WTC11 (cell line): ENCODE data around the gene ERCC6. TPM values are rescaled to one million over a fixed set of nuclear protein-coding genes. Genes with fewer than 3 reads are reported as not detected.

ENCODE experiments used
- ATAC-seq: fragments of 200-7000 bp; cut with Tn5 transposase; 2 replicates; pipeline ENCODE4 v1.10.0; 2021; ENCODE audit warnings: mild to moderate bottlenecking, moderate library complexity
- CTCF ChIA-PET: fragments of 300-600 bp; sonication (Branson Sonifier 250); formaldehyde crosslinking; loops from one replicate; lab custom pipeline; 2021; ENCODE audit warnings: antibody characterized with exemption; lab: Charles Lee
- POLR2A ChIA-PET: fragments of 350-600 bp; sonication (Branson Sonifier 250); formaldehyde crosslinking; loops from one replicate; lab custom pipeline; 2021; ENCODE audit warnings: antibody characterized with exemption; lab: Charles Lee
- DNase-seq: peaks from one replicate; pipeline ENCODE4 v3.0.0; 2021; ENCODE audit warnings: low spot score
- H3K27ac Mint-ChIP-seq: 2 replicates; pipeline ENCODE4 v1.8.0; 2021; ENCODE audit warnings: mixed read lengths
- H3K27me3 Mint-ChIP-seq: 2 replicates; pipeline ENCODE4 v1.8.0; 2021; ENCODE audit warnings: low read depth, mild to moderate bottlenecking, moderate library complexity, mixed read lengths
- H3K36me3 Mint-ChIP-seq: 2 replicates; pipeline ENCODE4 v1.8.0; 2021; ENCODE audit warnings: mixed read lengths
- H3K4me1 Mint-ChIP-seq: 2 replicates; pipeline ENCODE4 v1.8.0; 2022; ENCODE audit warnings: mixed read lengths
- H3K4me3 Mint-ChIP-seq: 2 replicates; pipeline ENCODE4 v1.8.0; 2021; ENCODE audit warnings: mild to moderate bottlenecking, moderate library complexity, mixed read lengths
- H3K9me3 Mint-ChIP-seq: 2 replicates; pipeline ENCODE4 v1.8.0; 2021; ENCODE audit warnings: mixed read lengths
- ATF1 ChIP-seq: sonication (generic); formaldehyde crosslinking; IDR thresholded peaks from 2 replicates; pipeline ENCODE4 v1.8.1; 2023; ENCODE audit warnings: mild to moderate bottlenecking, moderate library complexity, missing genetic modification reagents
- ELF4 ChIP-seq: sonication (generic); formaldehyde crosslinking; IDR thresholded peaks from 2 replicates; pipeline ENCODE4 v1.8.1; 2022; ENCODE audit warnings: low read depth, mild to moderate bottlenecking, moderate library complexity, missing genetic modification reagents
- EMX1 ChIP-seq: fragments of 250-450 bp; sonication (Bioruptor Pico); IDR thresholded peaks from 2 replicates; pipeline ENCODE4 v1.8.0; 2021; ENCODE audit warnings: mild to moderate bottlenecking
- FOXP1 ChIP-seq: sonication (generic); formaldehyde crosslinking; IDR thresholded peaks from 2 replicates; pipeline ENCODE4 v1.8.0; 2022; ENCODE audit warnings: missing genetic modification reagents, mild to moderate bottlenecking, moderate library complexity, borderline replicate concordance
- GRHL2 ChIP-seq: fragments of 250-450 bp; sonication (Bioruptor Pico); IDR thresholded peaks from 2 replicates; pipeline ENCODE4 v1.8.0; 2022; ENCODE audit warnings: mild to moderate bottlenecking, moderate library complexity; ENCODE audit not compliant: insufficient replicate concordance, severe bottlenecking
- IRF2 ChIP-seq: sonication (generic); formaldehyde crosslinking; IDR thresholded peaks from 2 replicates; pipeline ENCODE4 v1.8.0; 2022; ENCODE audit warnings: low read depth, missing genetic modification reagents, borderline replicate concordance
- NR3C1 ChIP-seq: sonication (generic); formaldehyde crosslinking; conservative IDR thresholded peaks from 2 replicates; pipeline ENCODE4 v1.8.1; 2023; ENCODE audit warnings: low read depth, mild to moderate bottlenecking, missing genetic modification reagents
- SOX15 ChIP-seq: fragments of 250-450 bp; sonication (Bioruptor Pico); IDR thresholded peaks from 2 replicates; pipeline ENCODE4 v1.9.0; 2021; ENCODE audit warnings: mild to moderate bottlenecking
- SP1 ChIP-seq: sonication (generic); formaldehyde crosslinking; conservative IDR thresholded peaks from 2 replicates; pipeline ENCODE4 v1.8.1; 2022; ENCODE audit warnings: missing genetic modification reagents
- ZBTB21 ChIP-seq: sonication (generic); formaldehyde crosslinking; IDR thresholded peaks from 2 replicates; pipeline ENCODE4 v1.8.1; 2023; ENCODE audit warnings: mild to moderate bottlenecking, missing genetic modification reagents, borderline replicate concordance
- ZNF232 ChIP-seq: sonication (generic); formaldehyde crosslinking; IDR thresholded peaks from 2 replicates; pipeline ENCODE4 v1.8.0; 2022; ENCODE audit warnings: mild to moderate bottlenecking, missing genetic modification reagents
- ZNF317 ChIP-seq: sonication (generic); formaldehyde crosslinking; IDR thresholded peaks from 2 replicates; pipeline ENCODE4 v1.8.1; 2023; ENCODE audit warnings: low read depth, mild to moderate bottlenecking, moderate library complexity, missing genetic modification reagents, borderline replicate concordance
- total RNA-seq: library from RNA; stranded (reverse); gene quantifications from 3 replicates; pipeline ENCODE4 v1.2.3, GENCODE V29; 2021
- TF ChIP-seq, protein P1 (sequence below): sonication (generic); formaldehyde crosslinking; IDR thresholded peaks from 2 replicates; pipeline ENCODE4 v1.8.1; 2022; ENCODE audit warnings: mild to moderate bottlenecking, moderate library complexity, missing genetic modification reagents
- TF ChIP-seq, protein P2 (sequence below): fragments of 200-600 bp; IDR thresholded peaks from 2 replicates; pipeline ENCODE4 v1.8.0; 2022; ENCODE audit warnings: antibody characterized with exemption
- TF ChIP-seq, protein P3 (sequence below): sonication (generic); formaldehyde crosslinking; IDR thresholded peaks from 2 replicates; pipeline ENCODE4 v1.8.0; 2022; ENCODE audit warnings: mild to moderate bottlenecking, missing genetic modification reagents
- TF ChIP-seq, protein P4 (sequence below): sonication (generic); formaldehyde crosslinking; IDR thresholded peaks from 2 replicates; pipeline ENCODE4 v1.8.0; 2023; ENCODE audit warnings: mild to moderate bottlenecking, missing genetic modification reagents
- TF ChIP-seq, protein P5 (sequence below): sonication (generic); formaldehyde crosslinking; IDR thresholded peaks from 2 replicates; pipeline ENCODE4 v1.8.0; 2022; ENCODE audit warnings: mild to moderate bottlenecking, missing genetic modification reagents
- TF ChIP-seq, protein P6 (sequence below): sonication (generic); formaldehyde crosslinking; conservative IDR thresholded peaks from 2 replicates; pipeline ENCODE4 v1.8.1; 2022; ENCODE audit warnings: mild to moderate bottlenecking, missing genetic modification reagents
- TF ChIP-seq, protein P7 (sequence below): sonication (generic); formaldehyde crosslinking; IDR thresholded peaks from 2 replicates; pipeline ENCODE4 v1.8.0; 2022; ENCODE audit warnings: missing genetic modification reagents
- TF ChIP-seq, protein P8 (sequence below): sonication (generic); formaldehyde crosslinking; IDR thresholded peaks from 2 replicates; pipeline ENCODE4 v1.8.1; 2022; ENCODE audit warnings: missing genetic modification reagents, borderline replicate concordance
- TF ChIP-seq, protein P9 (sequence below): sonication (generic); formaldehyde crosslinking; IDR thresholded peaks from 2 replicates; pipeline ENCODE4 v1.8.1; 2022; ENCODE audit warnings: low read depth, missing genetic modification reagents, borderline replicate concordance

Gene ERCC6
- total RNA-seq, 1 experiment from 2014 or later = 10.9 TPM

DNA sequence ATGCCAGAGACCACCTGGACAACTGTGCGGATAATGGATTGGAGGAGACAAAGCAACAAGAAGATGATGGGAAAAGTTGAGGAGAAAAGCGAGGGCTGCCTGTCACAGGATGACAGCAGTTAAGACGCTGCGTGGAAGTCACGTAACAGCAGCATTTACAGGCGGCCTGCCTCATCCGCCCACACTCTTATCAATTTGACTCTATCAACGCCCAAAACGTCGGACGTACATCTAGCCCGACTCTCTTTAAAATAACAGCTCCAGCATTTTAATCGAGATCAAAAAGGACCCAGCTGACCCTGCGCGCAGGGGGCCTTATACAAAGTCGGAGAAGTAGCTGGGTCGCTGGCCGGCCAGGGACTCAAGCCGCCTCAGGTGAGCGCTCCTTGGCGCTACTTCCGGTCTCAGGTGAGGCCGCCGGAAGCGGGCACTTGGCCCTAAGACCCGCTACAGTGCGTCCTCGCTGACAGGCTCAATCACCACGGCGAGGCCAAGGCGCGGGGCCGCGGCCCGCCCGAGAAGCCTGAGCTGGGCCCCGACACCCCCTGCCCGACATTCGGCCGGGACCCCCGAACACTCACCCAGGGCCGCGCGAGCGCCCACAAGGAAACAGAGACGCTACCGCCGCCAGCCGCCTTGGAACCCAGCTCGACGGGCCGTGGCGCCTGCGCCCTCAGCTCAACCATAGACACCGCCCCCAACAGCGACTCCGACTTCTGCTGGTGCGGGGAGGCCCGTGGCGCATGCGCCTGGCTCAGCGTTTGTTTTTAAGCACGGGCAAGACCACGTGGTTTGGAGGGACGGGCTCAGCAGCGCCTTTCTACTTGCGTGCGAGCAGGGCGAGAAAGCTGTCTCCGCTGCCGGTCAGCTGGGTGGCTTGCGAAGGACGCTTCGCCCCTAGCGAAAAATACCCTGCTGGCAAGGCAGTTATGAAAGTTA lies at the start of gene ERCC6 (continued):
- TF ChIP-seq, protein P1, sequence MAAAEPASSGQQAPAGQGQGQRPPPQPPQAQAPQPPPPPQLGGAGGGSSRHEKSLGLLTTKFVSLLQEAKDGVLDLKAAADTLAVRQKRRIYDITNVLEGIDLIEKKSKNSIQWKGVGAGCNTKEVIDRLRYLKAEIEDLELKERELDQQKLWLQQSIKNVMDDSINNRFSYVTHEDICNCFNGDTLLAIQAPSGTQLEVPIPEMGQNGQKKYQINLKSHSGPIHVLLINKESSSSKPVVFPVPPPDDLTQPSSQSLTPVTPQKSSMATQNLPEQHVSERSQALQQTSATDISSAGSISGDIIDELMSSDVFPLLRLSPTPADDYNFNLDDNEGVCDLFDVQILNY (CRISPR knock-in tag) = 0 out of 2 replicates have a peak, but pooled peaks have one; percentile 45
- TF ChIP-seq GRHL2 (CRISPR knock-in tag) = no peak
- TF ChIP-seq EMX1 (CRISPR knock-in tag) = no peak
- no peak for TF ChIP-seq ELF4
- TF ChIP-seq, protein P2, sequence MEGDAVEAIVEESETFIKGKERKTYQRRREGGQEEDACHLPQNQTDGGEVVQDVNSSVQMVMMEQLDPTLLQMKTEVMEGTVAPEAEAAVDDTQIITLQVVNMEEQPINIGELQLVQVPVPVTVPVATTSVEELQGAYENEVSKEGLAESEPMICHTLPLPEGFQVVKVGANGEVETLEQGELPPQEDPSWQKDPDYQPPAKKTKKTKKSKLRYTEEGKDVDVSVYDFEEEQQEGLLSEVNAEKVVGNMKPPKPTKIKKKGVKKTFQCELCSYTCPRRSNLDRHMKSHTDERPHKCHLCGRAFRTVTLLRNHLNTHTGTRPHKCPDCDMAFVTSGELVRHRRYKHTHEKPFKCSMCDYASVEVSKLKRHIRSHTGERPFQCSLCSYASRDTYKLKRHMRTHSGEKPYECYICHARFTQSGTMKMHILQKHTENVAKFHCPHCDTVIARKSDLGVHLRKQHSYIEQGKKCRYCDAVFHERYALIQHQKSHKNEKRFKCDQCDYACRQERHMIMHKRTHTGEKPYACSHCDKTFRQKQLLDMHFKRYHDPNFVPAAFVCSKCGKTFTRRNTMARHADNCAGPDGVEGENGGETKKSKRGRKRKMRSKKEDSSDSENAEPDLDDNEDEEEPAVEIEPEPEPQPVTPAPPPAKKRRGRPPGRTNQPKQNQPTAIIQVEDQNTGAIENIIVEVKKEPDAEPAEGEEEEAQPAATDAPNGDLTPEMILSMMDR = no peak
- peak; percentile 87 for TF ChIP-seq FOXP1 (CRISPR knock-in tag)
- TF ChIP-seq, protein P3, sequence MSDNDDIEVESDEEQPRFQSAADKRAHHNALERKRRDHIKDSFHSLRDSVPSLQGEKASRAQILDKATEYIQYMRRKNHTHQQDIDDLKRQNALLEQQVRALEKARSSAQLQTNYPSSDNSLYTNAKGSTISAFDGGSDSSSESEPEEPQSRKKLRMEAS (CRISPR knock-in tag) = peak; percentile 98
- TF ChIP-seq ATF1 (CRISPR knock-in tag) = no peak
- TF ChIP-seq ZBTB21 (CRISPR knock-in tag) = no peak
- TF ChIP-seq, protein P4, sequence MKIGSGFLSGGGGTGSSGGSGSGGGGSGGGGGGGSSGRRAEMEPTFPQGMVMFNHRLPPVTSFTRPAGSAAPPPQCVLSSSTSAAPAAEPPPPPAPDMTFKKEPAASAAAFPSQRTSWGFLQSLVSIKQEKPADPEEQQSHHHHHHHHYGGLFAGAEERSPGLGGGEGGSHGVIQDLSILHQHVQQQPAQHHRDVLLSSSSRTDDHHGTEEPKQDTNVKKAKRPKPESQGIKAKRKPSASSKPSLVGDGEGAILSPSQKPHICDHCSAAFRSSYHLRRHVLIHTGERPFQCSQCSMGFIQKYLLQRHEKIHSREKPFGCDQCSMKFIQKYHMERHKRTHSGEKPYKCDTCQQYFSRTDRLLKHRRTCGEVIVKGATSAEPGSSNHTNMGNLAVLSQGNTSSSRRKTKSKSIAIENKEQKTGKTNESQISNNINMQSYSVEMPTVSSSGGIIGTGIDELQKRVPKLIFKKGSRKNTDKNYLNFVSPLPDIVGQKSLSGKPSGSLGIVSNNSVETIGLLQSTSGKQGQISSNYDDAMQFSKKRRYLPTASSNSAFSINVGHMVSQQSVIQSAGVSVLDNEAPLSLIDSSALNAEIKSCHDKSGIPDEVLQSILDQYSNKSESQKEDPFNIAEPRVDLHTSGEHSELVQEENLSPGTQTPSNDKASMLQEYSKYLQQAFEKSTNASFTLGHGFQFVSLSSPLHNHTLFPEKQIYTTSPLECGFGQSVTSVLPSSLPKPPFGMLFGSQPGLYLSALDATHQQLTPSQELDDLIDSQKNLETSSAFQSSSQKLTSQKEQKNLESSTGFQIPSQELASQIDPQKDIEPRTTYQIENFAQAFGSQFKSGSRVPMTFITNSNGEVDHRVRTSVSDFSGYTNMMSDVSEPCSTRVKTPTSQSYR (CRISPR knock-in tag) = no peak
- TF ChIP-seq, protein P5, sequence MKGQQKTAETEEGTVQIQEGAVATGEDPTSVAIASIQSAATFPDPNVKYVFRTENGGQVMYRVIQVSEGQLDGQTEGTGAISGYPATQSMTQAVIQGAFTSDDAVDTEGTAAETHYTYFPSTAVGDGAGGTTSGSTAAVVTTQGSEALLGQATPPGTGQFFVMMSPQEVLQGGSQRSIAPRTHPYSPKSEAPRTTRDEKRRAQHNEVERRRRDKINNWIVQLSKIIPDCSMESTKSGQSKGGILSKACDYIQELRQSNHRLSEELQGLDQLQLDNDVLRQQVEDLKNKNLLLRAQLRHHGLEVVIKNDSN (CRISPR knock-in tag) = peak; percentile 93
- no peak for TF ChIP-seq NR3C1 (CRISPR knock-in tag)
- no peak for TF ChIP-seq SOX15
- no peak for TF ChIP-seq ZNF317 (CRISPR knock-in tag)
- TF ChIP-seq IRF2 = no peak
- TF ChIP-seq, protein P6, sequence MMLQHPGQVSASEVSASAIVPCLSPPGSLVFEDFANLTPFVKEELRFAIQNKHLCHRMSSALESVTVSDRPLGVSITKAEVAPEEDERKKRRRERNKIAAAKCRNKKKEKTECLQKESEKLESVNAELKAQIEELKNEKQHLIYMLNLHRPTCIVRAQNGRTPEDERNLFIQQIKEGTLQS (CRISPR knock-in tag) = no peak
- TF ChIP-seq SP1 (CRISPR knock-in tag) = peak; percentile 81

DNA sequence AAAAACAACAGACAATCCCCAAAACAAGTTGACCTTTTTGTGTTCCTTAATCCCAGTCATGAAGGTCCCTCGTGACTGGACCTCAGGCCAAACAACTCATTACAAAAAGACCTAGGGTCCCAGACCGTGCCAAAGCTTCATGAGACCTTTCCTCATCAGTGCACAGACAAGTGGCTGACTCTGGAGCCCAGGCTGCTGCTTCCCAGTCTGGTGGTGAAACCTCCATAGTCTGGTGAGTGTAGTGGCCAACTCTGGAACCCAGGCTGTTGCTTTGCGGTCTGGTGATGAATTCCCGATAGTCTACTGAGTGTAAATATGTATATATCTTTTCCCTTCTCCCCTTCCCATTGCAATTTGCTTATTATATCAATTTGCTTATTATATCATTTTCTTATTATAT lies 49.1 kb upstream of the ERCC6 start:
- ChIA-PET POLR2A (no interaction called here), CTCF (no interaction called here)
- no peaks in the 10 kb centered on the region; the same call in 1 of the 2 replicates for H3K27me3 Mint-ChIP-seq
- peaks cover 14% of the 10 kb centered on the region; the same call in 1 of the 2 replicates for H3K9me3 Mint-ChIP-seq
- peaks cover 5% of the 10 kb centered on the region; the same call in 1 of the 2 replicates for H3K4me1 Mint-ChIP-seq
- ATAC-seq = no peak
- no peak overlapping the region for H3K27ac Mint-ChIP-seq
- no peak for DNase-seq
- no peak overlapping the region for H3K4me3 Mint-ChIP-seq
- H3K36me3 Mint-ChIP-seq = no peaks in the 10 kb centered on the region
- TF ChIP-seq, protein P7, sequence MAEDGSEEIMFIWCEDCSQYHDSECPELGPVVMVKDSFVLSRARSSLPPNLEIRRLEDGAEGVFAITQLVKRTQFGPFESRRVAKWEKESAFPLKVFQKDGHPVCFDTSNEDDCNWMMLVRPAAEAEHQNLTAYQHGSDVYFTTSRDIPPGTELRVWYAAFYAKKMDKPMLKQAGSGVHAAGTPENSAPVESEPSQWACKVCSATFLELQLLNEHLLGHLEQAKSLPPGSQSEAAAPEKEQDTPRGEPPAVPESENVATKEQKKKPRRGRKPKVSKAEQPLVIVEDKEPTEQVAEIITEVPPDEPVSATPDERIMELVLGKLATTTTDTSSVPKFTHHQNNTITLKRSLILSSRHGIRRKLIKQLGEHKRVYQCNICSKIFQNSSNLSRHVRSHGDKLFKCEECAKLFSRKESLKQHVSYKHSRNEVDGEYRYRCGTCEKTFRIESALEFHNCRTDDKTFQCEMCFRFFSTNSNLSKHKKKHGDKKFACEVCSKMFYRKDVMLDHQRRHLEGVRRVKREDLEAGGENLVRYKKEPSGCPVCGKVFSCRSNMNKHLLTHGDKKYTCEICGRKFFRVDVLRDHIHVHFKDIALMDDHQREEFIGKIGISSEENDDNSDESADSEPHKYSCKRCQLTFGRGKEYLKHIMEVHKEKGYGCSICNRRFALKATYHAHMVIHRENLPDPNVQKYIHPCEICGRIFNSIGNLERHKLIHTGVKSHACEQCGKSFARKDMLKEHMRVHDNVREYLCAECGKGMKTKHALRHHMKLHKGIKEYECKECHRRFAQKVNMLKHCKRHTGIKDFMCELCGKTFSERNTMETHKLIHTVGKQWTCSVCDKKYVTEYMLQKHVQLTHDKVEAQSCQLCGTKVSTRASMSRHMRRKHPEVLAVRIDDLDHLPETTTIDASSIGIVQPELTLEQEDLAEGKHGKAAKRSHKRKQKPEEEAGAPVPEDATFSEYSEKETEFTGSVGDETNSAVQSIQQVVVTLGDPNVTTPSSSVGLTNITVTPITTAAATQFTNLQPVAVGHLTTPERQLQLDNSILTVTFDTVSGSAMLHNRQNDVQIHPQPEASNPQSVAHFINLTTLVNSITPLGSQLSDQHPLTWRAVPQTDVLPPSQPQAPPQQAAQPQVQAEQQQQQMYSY (CRISPR knock-in tag) = no peak
- TF ChIP-seq, protein P8, sequence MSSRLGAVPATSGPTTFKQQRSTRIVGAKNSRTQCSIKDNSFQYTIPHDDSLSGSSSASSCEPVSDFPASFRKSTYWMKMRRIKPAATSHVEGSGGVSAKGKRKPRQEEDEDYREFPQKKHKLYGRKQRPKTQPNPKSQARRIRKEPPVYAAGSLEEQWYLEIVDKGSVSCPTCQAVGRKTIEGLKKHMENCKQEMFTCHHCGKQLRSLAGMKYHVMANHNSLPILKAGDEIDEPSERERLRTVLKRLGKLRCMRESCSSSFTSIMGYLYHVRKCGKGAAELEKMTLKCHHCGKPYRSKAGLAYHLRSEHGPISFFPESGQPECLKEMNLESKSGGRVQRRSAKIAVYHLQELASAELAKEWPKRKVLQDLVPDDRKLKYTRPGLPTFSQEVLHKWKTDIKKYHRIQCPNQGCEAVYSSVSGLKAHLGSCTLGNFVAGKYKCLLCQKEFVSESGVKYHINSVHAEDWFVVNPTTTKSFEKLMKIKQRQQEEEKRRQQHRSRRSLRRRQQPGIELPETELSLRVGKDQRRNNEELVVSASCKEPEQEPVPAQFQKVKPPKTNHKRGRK (CRISPR knock-in tag) = no peak
- TF ChIP-seq ZNF232 = no peak
- TF ChIP-seq, protein P9, sequence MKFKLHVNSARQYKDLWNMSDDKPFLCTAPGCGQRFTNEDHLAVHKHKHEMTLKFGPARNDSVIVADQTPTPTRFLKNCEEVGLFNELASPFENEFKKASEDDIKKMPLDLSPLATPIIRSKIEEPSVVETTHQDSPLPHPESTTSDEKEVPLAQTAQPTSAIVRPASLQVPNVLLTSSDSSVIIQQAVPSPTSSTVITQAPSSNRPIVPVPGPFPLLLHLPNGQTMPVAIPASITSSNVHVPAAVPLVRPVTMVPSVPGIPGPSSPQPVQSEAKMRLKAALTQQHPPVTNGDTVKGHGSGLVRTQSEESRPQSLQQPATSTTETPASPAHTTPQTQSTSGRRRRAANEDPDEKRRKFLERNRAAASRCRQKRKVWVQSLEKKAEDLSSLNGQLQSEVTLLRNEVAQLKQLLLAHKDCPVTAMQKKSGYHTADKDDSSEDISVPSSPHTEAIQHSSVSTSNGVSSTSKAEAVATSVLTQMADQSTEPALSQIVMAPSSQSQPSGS (CRISPR knock-in tag) = no peak
